Measurements from ENCODE around the gene VAV2. TPM values are rescaled to one million over a fixed set of nuclear protein-coding genes. Genes with fewer than 3 reads are reported as not detected.
A peak's percentile ranks its signal among the peaks of the same experiment; 100 is the strongest.

VAV2 gene
- total and polyA plus RNA-seq, 2 of the 4 experiments (the other 2 are of a cell fraction) = 10.8 to 13.4 TPM

DNA sequence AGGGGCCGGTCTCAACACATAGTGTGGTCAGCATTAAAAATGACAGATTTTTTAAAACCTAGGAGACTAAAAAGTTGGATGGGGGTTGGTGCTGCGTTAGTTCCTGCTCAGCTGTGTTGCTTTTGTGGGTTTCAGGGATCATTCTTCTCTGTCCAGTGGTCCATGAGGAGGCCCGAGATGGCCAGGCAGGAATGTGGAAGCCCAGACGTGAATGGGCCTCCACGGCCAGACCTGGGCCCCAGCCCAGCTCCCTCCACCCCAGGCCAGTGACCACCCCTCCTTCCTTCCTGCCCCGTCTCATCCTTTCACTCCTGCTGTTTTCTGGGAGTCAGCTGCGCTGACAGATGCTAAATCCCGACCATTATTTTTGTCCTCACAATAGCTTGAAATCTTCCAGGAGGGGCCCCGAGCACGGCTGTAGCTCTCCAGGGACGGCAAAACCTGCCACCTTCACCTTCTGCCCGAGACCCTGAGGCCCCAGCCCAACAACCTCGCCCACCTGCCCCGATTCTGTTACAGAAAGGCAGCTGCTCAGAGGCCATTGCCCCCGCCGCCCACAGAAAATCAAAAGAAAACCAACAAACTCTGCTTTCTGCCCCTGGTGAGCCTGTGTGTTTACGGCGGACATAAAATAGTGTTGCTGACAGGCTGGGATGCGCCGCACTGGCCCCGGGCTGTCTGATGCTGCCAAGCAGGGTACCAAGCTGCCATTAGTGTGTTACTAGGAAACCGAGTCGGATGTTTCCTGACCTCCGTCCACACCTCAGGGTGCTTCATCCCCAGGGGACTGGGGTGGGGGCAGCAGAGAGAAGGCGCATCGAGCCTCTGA, 170.3 kb downstream of the VAV2 start:
- Histone ChIP-seq H4K91ac (ENCODE audit: insufficient read depth, low read depth, low read length) (no peak overlapping the region), H3K9ac (ENCODE audit: low read depth, low read length) (no peak overlapping the region), H3K27me3 (ENCODE audit: control insufficient read depth, insufficient read depth, low read length) (no peaks in the 10 kb centered on the region), H3K9me1 (ENCODE audit: insufficient read depth, low read length) (0 out of 2 replicates have a peak, but pooled peaks cover 7% of the 10 kb centered on the region), H3K4me2 (ENCODE audit: low read depth, low read length) (no peak overlapping the region), H2BK120ac (ENCODE audit: low read depth, low read length) (no peak overlapping the region), H4K5ac (ENCODE audit: low read depth, low read length) (no peak overlapping the region), H3K4me3 (ENCODE audit: insufficient read depth, low read depth, low read length) (no peak overlapping the region), H3K18ac (ENCODE audit: low read depth, low read length) (no peak overlapping the region), H3K27ac (ENCODE audit: insufficient read depth, low read length) (no peak overlapping the region), H4K20me1 (ENCODE audit: insufficient read depth, low read length) (peaks cover 8% of the 10 kb centered on the region), H3K56ac (ENCODE audit: extremely low read depth, insufficient read depth, low read length) (no peak overlapping the region), H3K9me3 (ENCODE audit: control insufficient read depth, insufficient read depth, low read length) (no peaks in the 10 kb centered on the region), H3K4ac (ENCODE audit: low read depth, low read length) (no peak overlapping the region), H3K23ac (ENCODE audit: low read depth, low read length) (0 out of 2 replicates have a peak overlapping the region, but pooled peaks have one; percentile 33), H4K8ac (ENCODE audit: low read depth in 2 of 2, low read length in 2 of 2) (0 out of 4 replicates have a peak overlapping the region, but pooled peaks of 1 of the 2 experiments have one; percentile 10), H2BK5ac (ENCODE audit: low read depth, low read length, poor library complexity, severe bottlenecking) (no peak overlapping the region), H2BK15ac (ENCODE audit: low read depth, low read length) (no peak overlapping the region), H3K14ac (replicated peaks; ENCODE audit: low read depth, low read length) (no peak overlapping the region), H3K4me1 (ENCODE audit: control insufficient read depth, insufficient read depth, low read length) (peaks cover 12% of the 10 kb centered on the region), H3K36me3 (ENCODE audit: control insufficient read depth, insufficient read depth, low read length) (no peaks in the 10 kb centered on the region; the same call in 1 of the 2 replicates), H2BK20ac (ENCODE audit: low read depth, low read length) (no peak overlapping the region), H3K79me1 (ENCODE audit: low read depth in 1 of 2, low read length in 2 of 2) (peaks cover 0 to 53% of the 10 kb centered on the region in 2 experiments; a peak in 3 of 4 replicates), H2AK5ac (ENCODE audit: low read depth, low read length) (no peak overlapping the region), H2AK9ac (replicated peaks; ENCODE audit: low read depth, low read length, poor library complexity) (no peak overlapping the region), H2AFZ (replicated peaks; ENCODE audit: low read length, poor library complexity) (peak overlapping the region; percentile 60)
- intact Hi-C loops (cut with micrococcal nuclease) (no loop called here), dilution Hi-C loops (cut with HindIII; ENCODE audit: low sequenced_read_pairs, unreplicated experiment) (no loop called here), in situ Hi-C loops (cut with MboI; ENCODE audit: low sequenced_read_pairs) (loop anchor here (25.0 kb wide), 1 partner anchor 590 kb away; no protein-coding TSS in a partner anchor)
- ChIA-PET POLR2A (ENCODE audit: unreplicated experiment) (no interaction called here), CTCF (no interaction called here)
- WGBS, 2 experiments (ENCODE audit: extremely low coverage in 2 of 2, insufficient read length in 1 of 2) = 79% methylated on average over 16 of the region's 26 CpGs; no CpG with 5 or more reads in 1 of the 2 experiments
- no TSS peak for BruUV-seq (replicated peaks)
- no peak for ATAC-seq (ENCODE audit: low read depth)
- DNase-seq = peak; percentile 40
- TF ChIP-seq MAFK (IDR thresholded peaks at IDR 0.05; ENCODE audit: low read depth, low read length) = no peak
- no peak for TF ChIP-seq NFE2L2 (IDR thresholded peaks at IDR 0.05; ENCODE audit: low read depth, low read length)
- TF ChIP-seq SMC3 (IDR thresholded peaks at IDR 0.05; ENCODE audit: low read depth, low read length) = no peak
- TF ChIP-seq FOS (IDR thresholded peaks at IDR 0.05; ENCODE audit: low read depth, low read length) = no peak
- TF ChIP-seq CHD1 (IDR thresholded peaks at IDR 0.05; ENCODE audit: low read depth, low read length) = no peak
- TF ChIP-seq BHLHE40 (IDR thresholded peaks at IDR 0.05; ENCODE audit: low read depth, low read length) = no peak
- TF ChIP-seq, protein P1, sequence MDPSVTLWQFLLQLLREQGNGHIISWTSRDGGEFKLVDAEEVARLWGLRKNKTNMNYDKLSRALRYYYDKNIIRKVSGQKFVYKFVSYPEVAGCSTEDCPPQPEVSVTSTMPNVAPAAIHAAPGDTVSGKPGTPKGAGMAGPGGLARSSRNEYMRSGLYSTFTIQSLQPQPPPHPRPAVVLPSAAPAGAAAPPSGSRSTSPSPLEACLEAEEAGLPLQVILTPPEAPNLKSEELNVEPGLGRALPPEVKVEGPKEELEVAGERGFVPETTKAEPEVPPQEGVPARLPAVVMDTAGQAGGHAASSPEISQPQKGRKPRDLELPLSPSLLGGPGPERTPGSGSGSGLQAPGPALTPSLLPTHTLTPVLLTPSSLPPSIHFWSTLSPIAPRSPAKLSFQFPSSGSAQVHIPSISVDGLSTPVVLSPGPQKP (IDR thresholded peaks at IDR 0.05; ENCODE audit: borderline replicate concordance, low read depth, low read length) = no peak
- no peak for TF ChIP-seq MXI1 (IDR thresholded peaks at IDR 0.05; ENCODE audit: borderline replicate concordance, low read depth, low read length)
- TF ChIP-seq, protein P2, sequence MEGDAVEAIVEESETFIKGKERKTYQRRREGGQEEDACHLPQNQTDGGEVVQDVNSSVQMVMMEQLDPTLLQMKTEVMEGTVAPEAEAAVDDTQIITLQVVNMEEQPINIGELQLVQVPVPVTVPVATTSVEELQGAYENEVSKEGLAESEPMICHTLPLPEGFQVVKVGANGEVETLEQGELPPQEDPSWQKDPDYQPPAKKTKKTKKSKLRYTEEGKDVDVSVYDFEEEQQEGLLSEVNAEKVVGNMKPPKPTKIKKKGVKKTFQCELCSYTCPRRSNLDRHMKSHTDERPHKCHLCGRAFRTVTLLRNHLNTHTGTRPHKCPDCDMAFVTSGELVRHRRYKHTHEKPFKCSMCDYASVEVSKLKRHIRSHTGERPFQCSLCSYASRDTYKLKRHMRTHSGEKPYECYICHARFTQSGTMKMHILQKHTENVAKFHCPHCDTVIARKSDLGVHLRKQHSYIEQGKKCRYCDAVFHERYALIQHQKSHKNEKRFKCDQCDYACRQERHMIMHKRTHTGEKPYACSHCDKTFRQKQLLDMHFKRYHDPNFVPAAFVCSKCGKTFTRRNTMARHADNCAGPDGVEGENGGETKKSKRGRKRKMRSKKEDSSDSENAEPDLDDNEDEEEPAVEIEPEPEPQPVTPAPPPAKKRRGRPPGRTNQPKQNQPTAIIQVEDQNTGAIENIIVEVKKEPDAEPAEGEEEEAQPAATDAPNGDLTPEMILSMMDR (conservative IDR thresholded peaks at IDR 0.05; ENCODE audit: low read depth, low read length) = no peak
- no peak for TF ChIP-seq RAD21 (IDR thresholded peaks at IDR 0.05; ENCODE audit: low read length)
- no peak for TF ChIP-seq POLR2A (IDR thresholded peaks at IDR 0.05; ENCODE audit: low read depth, low read length)
- no peak for TF ChIP-seq MAZ (IDR thresholded peaks at IDR 0.05; ENCODE audit: borderline replicate concordance, low read depth, low read length)
- TF ChIP-seq CEBPB (IDR thresholded peaks at IDR 0.05; ENCODE audit: low read depth, low read length) = no peak
- no peak for TF ChIP-seq RCOR1 (IDR thresholded peaks at IDR 0.05; ENCODE audit: insufficient replicate concordance, low read length)
- TF ChIP-seq RFX5 (IDR thresholded peaks at IDR 0.05; ENCODE audit: low read depth, low read length) = no peak
